Suprapubic skin (tissue), 4 donors: Measurements from ENCODE around the gene TRHDE. TPM values are rescaled to one million over a fixed set of nuclear protein-coding genes. Genes with fewer than 3 reads are reported as not detected.

Experiments used
- DNase-seq, 2 donors: peaks; one replicate each; pipeline ENCODE4 v3.0.0-alpha.2; 2019; ENCODE audit warnings: low spot score in 2 of 2
- H3K27ac ChIP-seq: fragments of 200-600 bp; sonication (generic); one replicate; pipeline ENCODE4 v1.5.1; 2019
- H3K27me3 ChIP-seq: fragments of 200-600 bp; sonication (generic); one replicate; pipeline ENCODE4 v1.5.1; 2019
- H3K36me3 ChIP-seq: fragments of 200-600 bp; sonication (generic); one replicate; pipeline ENCODE4 v1.5.1; 2019
- H3K4me1 ChIP-seq: fragments of 200-600 bp; sonication (generic); one replicate; pipeline ENCODE4 v1.5.1; 2019
- H3K4me3 ChIP-seq: fragments of 200-600 bp; sonication (generic); one replicate; pipeline ENCODE4 v1.5.1; 2019; ENCODE audit warnings: mild to moderate bottlenecking
- H3K9me3 ChIP-seq: fragments of 200-600 bp; sonication (generic); one replicate; pipeline ENCODE4 v1.5.1; 2019
- CTCF ChIP-seq, 2 donors: fragments of 200-600 bp in 1 of 2; fragments of 450-650 bp in 1 of 2; sonication (generic) in 1 of 2; IDR thresholded peaks; one replicate each; pipeline ENCODE4 v1.5.1; 2016 to 2019; ENCODE audit warnings: antibody characterized with exemption in 2 of 2, mild to moderate bottlenecking in 1 of 2, moderate library complexity in 1 of 2
- EP300 ChIP-seq: sonication (generic); formaldehyde crosslinking; IDR thresholded peaks from one replicate; pipeline ENCODE4 v1.6.1; 2017; ENCODE audit warnings: antibody characterized with exemption
- POLR2A ChIP-seq, 2 donors: fragments of 450-650 bp; IDR thresholded peaks; one replicate each; pipeline ENCODE4 v1.6.1; 2017; ENCODE audit warnings: antibody characterized with exemption in 2 of 2, mild to moderate bottlenecking in 2 of 2, moderate library complexity in 2 of 2
- POLR2AphosphoS5 ChIP-seq, 3 donors: sonication (generic); formaldehyde crosslinking; IDR thresholded peaks; one replicate each; pipeline ENCODE4 v1.6.1; 2017; ENCODE audit warnings: antibody characterized with exemption in 3 of 3
- WGBS: methylation state at CpG from one replicate; pipeline ENCODE4 v1.1.5; 2018; 5-methylcytosine and 5-hydroxymethylcytosine counted together
- total RNA-seq, 4 donors: library from RNA; depleted of rRNA; stranded (reverse); fragments of >200 nt; gene quantifications; one replicate each; pipeline ENCODE4 v1.1.0, GENCODE V29; 2016

The TRHDE gene
- total RNA-seq, 4 donors from 2014 or later = 0.49 to 1.2 (median 0.98) TPM

GRCh38 chr12:72570601-72571000 lies 298.4 kb downstream of the TRHDE start:
- Histone ChIP-seq H3K4me3 (no peak overlapping the region), H3K36me3 (no peaks in the 10 kb centered on the region), H3K27ac (no peak overlapping the region), H3K4me1 (no peaks in the 10 kb centered on the region), H3K9me3 (no peaks in the 10 kb centered on the region), H3K27me3 (no peaks in the 10 kb centered on the region)
- TF ChIP-seq POLR2A (IDR thresholded peaks at IDR 0.05) (no peak), CTCF (IDR thresholded peaks at IDR 0.05) (no peak), EP300 (no peak), POLR2AphosphoS5 (IDR thresholded peaks at IDR 0.05) (no peak)
- WGBS = 72% methylated on average over 7 of the region's 7 CpGs
- DNase-seq = no peak

DNA sequence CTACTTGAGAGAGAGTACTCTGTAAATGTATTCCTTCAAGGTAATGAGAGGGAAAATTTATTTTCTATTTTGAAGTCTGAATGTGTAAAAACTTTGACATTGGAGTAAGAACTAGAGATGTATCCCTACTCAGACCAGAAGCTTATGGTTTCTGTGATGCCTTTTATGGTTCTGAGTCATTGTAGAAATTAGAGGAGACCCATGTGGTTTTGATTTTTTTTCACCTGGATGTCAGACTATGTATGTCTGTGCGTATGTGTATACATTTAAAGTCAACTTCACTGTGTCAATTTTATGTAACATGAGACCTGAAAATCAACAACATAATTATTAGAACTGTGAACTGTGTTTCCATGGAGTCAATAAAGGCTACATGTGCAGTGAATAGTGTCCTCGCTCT lies 302.0 kb downstream of the TRHDE start:
- no peak for DNase-seq
- Histone ChIP-seq H3K27ac (no peak overlapping the region), H3K9me3 (no peaks in the 10 kb centered on the region), H3K4me1 (no peaks in the 10 kb centered on the region), H3K4me3 (no peak overlapping the region), H3K36me3 (no peaks in the 10 kb centered on the region), H3K27me3 (no peaks in the 10 kb centered on the region)
- TF ChIP-seq EP300 (no peak), POLR2A (IDR thresholded peaks at IDR 0.05) (no peak), CTCF (IDR thresholded peaks at IDR 0.05) (no peak), POLR2AphosphoS5 (IDR thresholded peaks at IDR 0.05) (no peak)
- 82% methylated on average over 2 of the region's 2 CpGs for WGBS

GRCh38 chr12:72578327-72578726 lies 306.2 kb downstream of the TRHDE start:
- 84% methylated on average over 3 of the region's 3 CpGs for WGBS
- Histone ChIP-seq H3K4me3 (no peak overlapping the region), H3K9me3 (no peaks in the 10 kb centered on the region), H3K36me3 (no peaks in the 10 kb centered on the region), H3K4me1 (no peaks in the 10 kb centered on the region), H3K27ac (no peak overlapping the region), H3K27me3 (no peaks in the 10 kb centered on the region)
- DNase-seq = no peak
- TF ChIP-seq CTCF (IDR thresholded peaks at IDR 0.05) (no peak), POLR2AphosphoS5 (IDR thresholded peaks at IDR 0.05) (no peak), POLR2A (IDR thresholded peaks at IDR 0.05) (no peak), EP300 (no peak)

DNA sequence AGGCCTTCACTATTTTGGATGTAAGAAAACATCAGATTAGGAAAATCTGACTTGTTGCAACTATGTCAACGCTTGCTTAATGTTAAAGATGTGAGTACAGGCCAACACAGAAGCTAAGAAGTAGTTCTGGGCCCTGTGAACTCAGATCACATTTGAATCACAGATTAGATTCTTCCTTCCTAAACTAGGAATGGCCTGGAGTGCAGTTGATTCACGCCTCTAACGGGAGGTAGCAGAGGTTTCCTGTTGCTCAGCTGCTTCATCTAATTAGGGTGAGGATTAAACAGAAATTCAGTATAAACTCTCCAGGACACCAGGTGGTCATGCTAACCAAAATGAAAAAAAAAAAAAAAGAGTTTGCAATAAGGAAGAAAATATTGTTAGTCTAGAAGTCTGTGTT lies 314.3 kb downstream of the TRHDE start:
- no peaks in the 10 kb centered on the region for H3K4me1 ChIP-seq
- H3K9me3 ChIP-seq = no peaks in the 10 kb centered on the region
- H3K4me3 ChIP-seq = no peak overlapping the region
- no peak overlapping the region for H3K27ac ChIP-seq
- no peaks in the 10 kb centered on the region for H3K36me3 ChIP-seq
- TF ChIP-seq POLR2A (IDR thresholded peaks at IDR 0.05) = no peak
- no peak for TF ChIP-seq CTCF (IDR thresholded peaks at IDR 0.05)
- no peak for TF ChIP-seq POLR2AphosphoS5 (IDR thresholded peaks at IDR 0.05)
- TF ChIP-seq EP300 = no peak
- no peak for DNase-seq
- WGBS = 62% methylated on average over 3 of the region's 3 CpGs
- H3K27me3 ChIP-seq = no peaks in the 10 kb centered on the region

GRCh38 chr12:72602581-72602980 lies 330.4 kb downstream of the TRHDE start:
- H3K27ac ChIP-seq = no peak overlapping the region
- DNase-seq = no peak
- H3K9me3 ChIP-seq = peaks cover 4% of the 10 kb centered on the region
- no peaks in the 10 kb centered on the region for H3K36me3 ChIP-seq
- no peaks in the 10 kb centered on the region for H3K27me3 ChIP-seq
- no peak overlapping the region for H3K4me3 ChIP-seq
- H3K4me1 ChIP-seq = no peaks in the 10 kb centered on the region
- TF ChIP-seq CTCF (IDR thresholded peaks at IDR 0.05) (no peak), POLR2A (IDR thresholded peaks at IDR 0.05) (no peak), POLR2AphosphoS5 (IDR thresholded peaks at IDR 0.05) (no peak), EP300 (no peak)
